Femur (tissue), 1 donor: ENCODE measurements around the gene MYLK2.

Source experiments
- DNase-seq: peaks from one replicate; pipeline ENCODE4 v3.0.0-alpha.2; 2017

MYLK2 gene

GRCh38 chr20:31879143-31879987 is 60.2 kb downstream of the MYLK2 start:
- DNase-seq: peak; percentile 93

DNA sequence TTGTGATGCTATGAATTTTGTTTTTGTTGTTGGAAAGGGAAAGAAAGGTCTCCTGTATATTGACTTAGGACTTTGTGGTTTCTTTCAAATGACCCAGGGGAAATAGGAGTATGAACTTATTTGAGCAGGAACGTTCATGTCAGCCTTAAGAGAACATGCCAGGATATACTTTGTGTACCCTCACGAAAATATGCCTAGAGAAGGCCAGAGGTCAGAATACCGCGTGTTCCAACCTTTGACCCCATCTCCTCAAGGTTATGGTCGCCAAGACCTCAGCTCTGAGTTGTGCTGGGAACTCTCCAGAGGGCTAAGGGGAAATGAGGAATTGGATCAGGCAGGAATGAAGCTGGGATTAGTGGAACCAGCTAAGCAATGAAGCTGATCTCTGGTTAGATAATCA is 62.8 kb downstream of the MYLK2 start:
- no peak for DNase-seq

- DNase-seq: no peak
Measured at GRCh38 chr20:31883829-31884228, 64.7 kb downstream of the MYLK2 start.
